Liver (tissue), 9 donors: ENCODE data around the gene COL5A1. TPM values are rescaled to one million over a fixed set of nuclear protein-coding genes. Genes with fewer than 3 reads are reported as not detected.
"Not testable (repeated sequence)": the region's sequence is repeated elsewhere in the genome, so short reads cannot be mapped to it uniquely, and the experiment has no call there.

Experiments used
- DNase-seq: peaks from one replicate; pipeline ENCODE4 v3.0.0-alpha.2; 2017; ENCODE audit warnings: low spot score
- H3K27ac ChIP-seq, 2 donors: one replicate each; pipeline ENCODE4 v1.7.0; 2013; ENCODE audit warnings: inconsistent platforms in 2 of 2, low read length in 2 of 2, control low read depth in 1 of 2, low read depth in 1 of 2, mild to moderate bottlenecking in 1 of 2
- H3K27me3 ChIP-seq, 4 donors: one replicate each; pipeline versions ENCODE4 v1.6.1 to v1.7.0; 2013; ENCODE audit warnings: low read length in 3 of 4, inconsistent platforms in 1 of 4, mild to moderate bottlenecking in 1 of 4, moderate library complexity in 1 of 4; ENCODE audit not compliant: control insufficient read depth in 4 of 4, insufficient read depth in 4 of 4
- H3K36me3 ChIP-seq, 4 donors: one replicate each; pipeline versions ENCODE4 v1.6.1 to v1.7.0; 2013; ENCODE audit warnings: low read length in 3 of 4, mild to moderate bottlenecking in 3 of 4, low read depth in 1 of 4, moderate library complexity in 1 of 4; ENCODE audit not compliant: control insufficient read depth in 4 of 4, insufficient read depth in 3 of 4
- H3K4me1 ChIP-seq, 4 donors: one replicate each; pipeline versions ENCODE4 v1.6.1 to v1.7.0; 2013; ENCODE audit warnings: low read length in 3 of 4, mild to moderate bottlenecking in 3 of 4, moderate library complexity in 1 of 4; ENCODE audit not compliant: control insufficient read depth in 4 of 4, insufficient read depth in 4 of 4
- H3K4me3 ChIP-seq, 3 donors: one replicate each; pipeline versions ENCODE4 v1.6.1 to v1.7.0; 2013; ENCODE audit warnings: low read length in 3 of 3, control low read depth in 1 of 3, low read depth in 1 of 3, mild to moderate bottlenecking in 1 of 3
- H3K9ac ChIP-seq, 2 donors: one replicate each; pipeline ENCODE4 v1.7.0; 2013; ENCODE audit warnings: low read length in 2 of 2, mild to moderate bottlenecking in 2 of 2, moderate library complexity in 2 of 2, control low read depth in 1 of 2, low read depth in 1 of 2
- H3K9me3 ChIP-seq, 4 donors: one replicate each; pipeline versions ENCODE4 v1.6.1 to v1.7.0; 2013; ENCODE audit warnings: low read length in 3 of 4; ENCODE audit not compliant: control insufficient read depth in 4 of 4
- HNF4G ChIP-seq: IDR thresholded peaks from 2 replicates; pipeline ENCODE4 v1.6.1; 2016; ENCODE audit warnings: antibody characterized with exemption
- JUND ChIP-seq, 2 donors: IDR thresholded peaks; 2 replicates each; pipeline ENCODE4 v1.6.1; 2016; ENCODE audit warnings: antibody characterized with exemption in 2 of 2
- MAX ChIP-seq: IDR thresholded peaks from 2 replicates; pipeline ENCODE4 v1.6.1; 2016; ENCODE audit warnings: antibody characterized with exemption
- NR2F2 ChIP-seq: IDR thresholded peaks from 2 replicates; pipeline ENCODE4 v1.6.1; 2016; ENCODE audit warnings: antibody characterized with exemption
- RAD21 ChIP-seq, 2 donors: IDR thresholded peaks; 2 replicates each; pipeline ENCODE4 v1.6.1; 2016; ENCODE audit warnings: antibody characterized with exemption in 2 of 2, mild to moderate bottlenecking in 2 of 2
- RXRA ChIP-seq, 2 donors: IDR thresholded peaks; 2 replicates each; pipeline ENCODE4 v1.6.1; 2017 to 2018; ENCODE audit warnings: antibody characterized with exemption in 2 of 2, mild to moderate bottlenecking in 1 of 2
- SP1 ChIP-seq: IDR thresholded peaks from 2 replicates; pipeline ENCODE4 v1.6.1; 2018; ENCODE audit warnings: antibody characterized with exemption, mild to moderate bottlenecking
- TAF1 ChIP-seq: conservative IDR thresholded peaks from 2 replicates; pipeline ENCODE4 v1.6.1; 2016; ENCODE audit warnings: antibody characterized with exemption, mild to moderate bottlenecking
- YY1 ChIP-seq: IDR thresholded peaks from 2 replicates; pipeline ENCODE4 v1.6.1; 2016; ENCODE audit warnings: antibody characterized with exemption, mild to moderate bottlenecking
- WGBS: extraction: QIAGEN DNeasy Blood & Tissue Kit; methylation state at CpG from one replicate; pipeline ENCODE4 v1.1.7; 2013; 5-methylcytosine and 5-hydroxymethylcytosine counted together
- polyA plus RNA-seq, 2 donors: library from polyadenylated mRNA; stranded (reverse) in 1 of 2; unstranded in 1 of 2; fragments of 200-250 nt in 1 of 2; fragments of >200 nt in 1 of 2; fragmentation: Nextera tagmentation in 1 of 2; extraction: Ambion mirVana in 1 of 2; gene quantifications; one replicate each; pipeline versions ENCODE4 v1.2.1 to v1.2.3, GENCODE V29; 2013 to 2015
- total RNA-seq, 2 donors: library from RNA; depleted of rRNA; stranded (reverse); fragments of >200 nt; gene quantifications; one replicate each; pipeline ENCODE4 v1.2.3, GENCODE V29; 2014
- TF ChIP-seq, protein P1 (sequence below): IDR thresholded peaks from 2 replicates; pipeline ENCODE4 v1.6.1; 2016; ENCODE audit warnings: antibody characterized with exemption
- donor health status: healthy.
- donor health status: healthy.
- donor health status: healthy.
- donor health status: healthy.
- donor health status: healthy.

Gene COL5A1
- total and polyA plus RNA-seq, 4 donors = 0.67 to 15.6 (median 11.2) TPM

- not testable (repeated sequence) for H3K27me3 ChIP-seq, H3K4me1 ChIP-seq, H3K27ac ChIP-seq, H3K36me3 ChIP-seq, H3K9me3 ChIP-seq, DNase-seq, H3K4me3 ChIP-seq, H3K9ac ChIP-seq
- 71% methylated on average over 5 of the region's 5 CpGs for WGBS
Measured at GRCh38 chr9:134715536-134715935, 73.9 kb downstream of the COL5A1 start.

DNA sequence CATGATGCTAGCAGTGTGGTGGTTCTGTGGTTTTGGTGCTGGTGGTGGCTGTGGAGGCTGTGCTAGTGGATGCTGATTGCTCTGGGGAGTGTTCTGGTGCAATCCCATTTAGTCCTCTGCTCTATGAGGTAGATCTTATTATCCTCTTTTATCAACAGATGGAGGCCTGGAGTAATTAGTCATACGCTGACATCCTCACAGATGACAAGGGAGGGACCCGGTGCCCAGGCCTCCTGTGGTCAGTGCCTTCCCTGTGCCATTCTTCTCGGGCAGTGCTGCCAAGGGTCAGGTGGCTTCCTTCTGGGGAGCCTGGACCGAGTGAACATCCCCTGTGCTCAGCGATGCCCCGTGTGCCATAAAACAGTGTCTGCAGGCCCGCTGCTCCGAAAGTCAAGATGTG, 74.5 kb downstream of the COL5A1 start:
- no peaks in the 10 kb centered on the region for H3K4me1 ChIP-seq
- no peaks in the 10 kb centered on the region for H3K9me3 ChIP-seq
- no peak for DNase-seq
- H3K27ac ChIP-seq = no peak overlapping the region
- TF ChIP-seq HNF4G = no peak
- no peaks in the 10 kb centered on the region for H3K36me3 ChIP-seq
- 84% methylated on average over 8 of the region's 8 CpGs for WGBS
- no peak overlapping the region for H3K9ac ChIP-seq
- H3K27me3 ChIP-seq = no peaks in the 10 kb centered on the region
- no peak overlapping the region for H3K4me3 ChIP-seq

- Histone ChIP-seq H3K9me3 (no peaks in the 10 kb centered on the region), H3K36me3 (no peaks in the 10 kb centered on the region), H3K4me3 (no peak overlapping the region), H3K9ac (no peak overlapping the region), H3K27me3 (no peaks in the 10 kb centered on the region), H3K4me1 (no peaks in the 10 kb centered on the region), H3K27ac (no peak overlapping the region)
- no peak for DNase-seq
- no peak for TF ChIP-seq SP1
- no peak for TF ChIP-seq HNF4G
- TF ChIP-seq TAF1 = no peak
- TF ChIP-seq YY1 = no peak
- no peak for TF ChIP-seq JUND (IDR thresholded peaks at IDR 0.05)
- TF ChIP-seq RAD21 (IDR thresholded peaks at IDR 0.05) = no peak
- 86% methylated on average over 20 of the region's 20 CpGs for WGBS
Measured at GRCh38 chr9:134717056-134717455, 75.5 kb downstream of the COL5A1 start.

- Histone ChIP-seq H3K4me1 (no peaks in the 10 kb centered on the region), H3K9me3 (no peaks in the 10 kb centered on the region), H3K27me3 (no peaks in the 10 kb centered on the region), H3K4me3 (no peak overlapping the region), H3K9ac (no peak overlapping the region), H3K27ac (no peak overlapping the region), H3K36me3 (no peaks in the 10 kb centered on the region)
- TF ChIP-seq NR2F2 = no peak
- TF ChIP-seq HNF4G = no peak
- no peak for TF ChIP-seq RXRA (IDR thresholded peaks at IDR 0.05)
- TF ChIP-seq MAX = no peak
- TF ChIP-seq, protein P1, sequence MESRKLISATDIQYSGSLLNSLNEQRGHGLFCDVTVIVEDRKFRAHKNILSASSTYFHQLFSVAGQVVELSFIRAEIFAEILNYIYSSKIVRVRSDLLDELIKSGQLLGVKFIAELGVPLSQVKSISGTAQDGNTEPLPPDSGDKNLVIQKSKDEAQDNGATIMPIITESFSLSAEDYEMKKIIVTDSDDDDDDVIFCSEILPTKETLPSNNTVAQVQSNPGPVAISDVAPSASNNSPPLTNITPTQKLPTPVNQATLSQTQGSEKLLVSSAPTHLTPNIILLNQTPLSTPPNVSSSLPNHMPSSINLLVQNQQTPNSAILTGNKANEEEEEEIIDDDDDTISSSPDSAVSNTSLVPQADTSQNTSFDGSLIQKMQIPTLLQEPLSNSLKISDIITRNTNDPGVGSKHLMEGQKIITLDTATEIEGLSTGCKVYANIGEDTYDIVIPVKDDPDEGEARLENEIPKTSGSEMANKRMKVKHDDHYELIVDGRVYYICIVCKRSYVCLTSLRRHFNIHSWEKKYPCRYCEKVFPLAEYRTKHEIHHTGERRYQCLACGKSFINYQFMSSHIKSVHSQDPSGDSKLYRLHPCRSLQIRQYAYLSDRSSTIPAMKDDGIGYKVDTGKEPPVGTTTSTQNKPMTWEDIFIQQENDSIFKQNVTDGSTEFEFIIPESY = no peak
- WGBS = 84% methylated on average over 24 of the region's 24 CpGs
- no peak for DNase-seq
Measured at GRCh38 chr9:134717924-134718645, 76.5 kb downstream of the COL5A1 start.
